Stimulated activated naive CD8-positive, alpha-beta T cell treated with anti-CD3 and anti-CD28 coated beads, Interleukin-15, Interleukin-2, amounts not matched to agents 100 U/mL and 50 U/mL, for 24 hours (primary cell): Measurements from ENCODE around the gene IGFBP2.
"Not testable (repeated sequence)": the region's sequence is repeated elsewhere in the genome, so short reads cannot be mapped to it uniquely, and the experiment has no call there.

ENCODE experiments used
- ATAC-seq: fragments of 150-1000 bp; cut with Tn5 transposase; one replicate; pipeline ENCODE4 v1.10.0; 2021
- DNase-seq: peaks from one replicate; pipeline ENCODE4 v3.0.0; 2021

The IGFBP2 gene, protein sequence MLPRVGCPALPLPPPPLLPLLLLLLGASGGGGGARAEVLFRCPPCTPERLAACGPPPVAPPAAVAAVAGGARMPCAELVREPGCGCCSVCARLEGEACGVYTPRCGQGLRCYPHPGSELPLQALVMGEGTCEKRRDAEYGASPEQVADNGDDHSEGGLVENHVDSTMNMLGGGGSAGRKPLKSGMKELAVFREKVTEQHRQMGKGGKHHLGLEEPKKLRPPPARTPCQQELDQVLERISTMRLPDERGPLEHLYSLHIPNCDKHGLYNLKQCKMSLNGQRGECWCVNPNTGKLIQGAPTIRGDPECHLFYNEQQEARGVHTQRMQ

DNA sequence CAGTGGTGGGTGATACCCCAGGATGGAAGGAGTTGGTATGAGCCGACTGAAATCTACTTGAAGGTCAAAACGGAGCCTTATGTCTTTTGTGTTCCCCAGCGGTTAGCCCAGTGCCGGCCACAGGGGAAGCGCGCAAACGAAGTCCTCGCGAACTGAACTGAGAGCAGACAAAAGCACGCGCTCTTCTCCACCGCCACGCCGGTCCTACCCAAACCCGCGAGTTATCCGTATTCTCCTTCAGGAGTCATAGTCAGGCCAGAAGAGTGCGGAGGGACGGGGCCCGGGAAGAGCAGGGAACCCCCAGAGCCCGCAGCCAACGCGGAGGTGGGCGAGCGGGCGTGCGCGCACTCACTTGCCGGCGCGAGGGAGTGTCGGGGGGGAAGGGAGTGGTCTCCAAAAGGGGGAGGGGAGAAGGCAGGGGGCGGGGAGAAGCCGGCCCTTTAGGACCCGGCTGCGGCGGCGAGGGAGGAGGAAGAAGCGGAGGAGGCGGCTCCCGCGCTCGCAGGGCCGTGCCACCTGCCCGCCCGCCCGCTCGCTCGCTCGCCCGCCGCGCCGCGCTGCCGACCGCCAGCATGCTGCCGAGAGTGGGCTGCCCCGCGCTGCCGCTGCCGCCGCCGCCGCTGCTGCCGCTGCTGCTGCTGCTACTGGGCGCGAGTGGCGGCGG lies at the start of gene IGFBP2:
TSS of gene IGFBP2 (plus strand) at position 469 of the 664 bp plus-strand sequence. CDS start at position 573, 104 bp downstream.
- ATAC-seq (peak; percentile 58), DNase-seq (peak; percentile 63)

GRCh38 chr2:216583606-216584005 lies 49.6 kb upstream of the IGFBP2 start:
- no peak for DNase-seq
- no peak for ATAC-seq

- ATAC-seq (no peak), DNase-seq (no peak)
Measured at GRCh38 chr2:216584112-216584511, 49.1 kb upstream of the IGFBP2 start.

DNA sequence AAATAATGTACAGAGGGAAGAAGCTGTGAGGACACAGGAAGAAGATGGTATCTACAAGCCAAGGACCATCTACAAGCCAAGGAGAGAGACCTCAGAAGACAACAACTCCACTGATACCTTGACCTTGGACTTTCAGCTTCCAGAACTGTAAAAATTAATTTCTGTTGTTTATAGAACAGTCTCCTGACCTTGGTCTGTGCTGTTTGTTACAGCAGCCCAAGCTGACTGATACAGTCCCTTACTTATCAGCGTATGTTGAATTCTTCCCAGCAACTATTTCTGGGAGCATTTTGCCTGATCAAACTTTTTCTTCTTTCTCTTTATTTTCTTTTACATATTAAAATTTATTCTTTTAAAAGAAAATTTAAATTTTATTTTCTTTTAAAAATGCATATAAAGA lies 47.8 kb upstream of the IGFBP2 start:
- ATAC-seq (no peak), DNase-seq (no peak)

GRCh38 chr2:216588861-216589710 lies 44.1 kb upstream of the IGFBP2 start:
- DNase-seq (no peak), ATAC-seq (no peak)

GRCh38 chr2:216589791-216590190 lies 43.4 kb upstream of the IGFBP2 start:
- DNase-seq (no peak), ATAC-seq (no peak)

- ATAC-seq (no peak), DNase-seq (no peak)
Measured at GRCh38 chr2:216590780-216591179, 42.4 kb upstream of the IGFBP2 start.

DNA sequence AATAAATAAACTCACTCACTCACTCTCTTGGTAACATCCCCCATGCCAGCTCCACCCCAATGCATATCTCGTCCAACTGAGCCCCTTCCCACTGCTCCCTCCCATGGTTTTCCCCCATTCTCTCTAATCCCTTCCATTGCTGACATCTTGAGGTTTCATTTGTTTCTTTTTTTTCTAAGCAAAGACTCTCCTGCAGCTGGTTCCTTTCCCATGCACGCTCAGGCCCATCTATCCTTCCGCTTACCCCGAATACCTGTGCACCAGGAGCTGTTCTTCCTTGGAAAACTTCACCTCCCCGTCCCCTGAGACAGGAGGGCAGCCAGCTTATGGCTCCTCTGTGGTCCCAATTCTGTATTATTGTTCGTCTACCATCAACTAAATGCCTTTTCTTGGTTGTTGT lies 41.7 kb upstream of the IGFBP2 start:
- ATAC-seq (no peak), DNase-seq (no peak)

DNA sequence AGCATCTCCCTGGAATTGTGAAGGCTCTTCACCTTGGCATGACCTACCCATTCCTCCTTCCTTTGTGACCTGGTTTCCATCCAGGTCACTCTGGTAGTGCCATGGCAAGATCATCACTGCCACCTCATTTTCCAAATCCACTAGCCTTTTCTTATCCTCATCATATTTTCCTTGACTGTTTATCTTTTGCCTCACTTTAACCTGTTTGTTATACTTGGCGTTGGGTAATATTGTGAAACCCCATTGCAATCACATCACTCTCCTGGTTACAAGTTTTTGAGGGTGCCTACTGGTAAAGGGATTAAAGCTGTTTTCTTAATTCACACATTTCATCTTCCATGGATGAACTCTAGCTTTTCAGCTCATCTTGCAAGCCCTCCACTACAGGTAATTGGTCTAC lies 39.1 kb upstream of the IGFBP2 start:
- ATAC-seq (no peak), DNase-seq (no peak)

- ATAC-seq (no peak), DNase-seq (no peak)
Measured at GRCh38 chr2:216596236-216596979, 36.8 kb upstream of the IGFBP2 start.

DNA sequence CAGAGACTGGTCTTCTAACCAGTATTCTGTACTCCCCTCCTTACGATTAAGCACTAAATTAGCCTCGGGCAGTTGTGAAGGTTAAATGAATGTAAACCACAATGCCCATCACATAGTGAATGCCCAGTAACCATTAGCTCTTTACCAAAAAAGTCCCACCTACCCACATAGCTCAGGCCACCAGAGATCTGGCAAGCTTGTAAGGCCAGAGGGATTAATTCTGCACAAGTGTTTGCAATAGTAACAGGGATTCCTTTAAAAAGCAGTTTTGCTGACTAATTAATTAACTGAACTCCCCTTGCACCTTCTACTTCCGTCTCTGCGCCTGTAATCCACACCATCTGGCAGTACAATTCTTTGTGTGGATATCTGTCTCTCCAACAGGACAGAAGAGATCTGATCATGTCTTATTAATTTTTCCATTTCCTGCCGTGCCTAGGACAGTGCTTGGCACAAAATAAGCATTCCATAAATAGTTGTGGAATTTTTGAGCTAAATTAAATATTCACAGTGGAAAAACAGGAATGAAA lies 36.2 kb upstream of the IGFBP2 start:
- DNase-seq: no peak
- ATAC-seq: no peak

DNA sequence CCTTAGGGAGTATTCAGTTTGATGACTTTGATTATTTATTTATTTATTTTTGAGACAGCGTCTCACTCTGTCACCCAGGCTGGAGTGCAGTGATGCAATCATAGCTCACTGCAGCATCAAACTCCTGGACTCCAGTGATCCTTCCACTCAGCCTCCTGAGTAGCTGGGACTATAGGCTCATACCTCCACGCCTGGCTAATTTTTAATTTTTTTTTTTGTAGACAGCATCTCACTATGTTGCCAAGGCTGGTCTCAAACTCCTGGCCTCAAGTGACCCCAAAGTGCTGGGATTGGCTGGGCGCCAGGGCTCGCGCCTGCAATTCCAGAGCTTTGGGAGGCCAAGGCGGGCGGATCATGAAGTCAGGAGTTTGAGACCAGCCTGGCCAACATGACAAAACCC lies 35.4 kb upstream of the IGFBP2 start:
- DNase-seq, ATAC-seq: not testable (repeated sequence)

- ATAC-seq (no peak), DNase-seq (no peak)
Measured at GRCh38 chr2:216601632-216602409, 31.4 kb upstream of the IGFBP2 start.

- DNase-seq (no peak), ATAC-seq (no peak)
Measured at GRCh38 chr2:216603010-216603883, 30.0 kb upstream of the IGFBP2 start.

DNA sequence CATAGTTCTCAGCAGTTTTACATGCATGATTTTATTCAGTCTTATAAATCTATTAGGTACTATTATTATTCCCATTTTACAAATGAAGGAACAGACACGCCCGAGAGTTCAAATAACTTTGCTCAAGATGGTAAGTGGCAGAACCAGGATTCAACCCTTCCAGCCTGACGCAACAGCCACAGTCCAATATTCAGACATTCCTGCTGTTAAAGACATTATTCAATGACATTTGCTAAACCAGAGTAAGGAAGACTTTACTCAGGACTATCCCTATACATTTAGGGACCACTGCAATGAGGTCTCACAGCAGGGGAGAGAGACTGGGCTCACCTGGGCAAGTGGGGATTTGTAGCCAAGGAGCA lies 29.4 kb upstream of the IGFBP2 start:
- DNase-seq (no peak), ATAC-seq (no peak)

GRCh38 chr2:216604458-216604857 lies 28.8 kb upstream of the IGFBP2 start:
- no peak for ATAC-seq

DNA sequence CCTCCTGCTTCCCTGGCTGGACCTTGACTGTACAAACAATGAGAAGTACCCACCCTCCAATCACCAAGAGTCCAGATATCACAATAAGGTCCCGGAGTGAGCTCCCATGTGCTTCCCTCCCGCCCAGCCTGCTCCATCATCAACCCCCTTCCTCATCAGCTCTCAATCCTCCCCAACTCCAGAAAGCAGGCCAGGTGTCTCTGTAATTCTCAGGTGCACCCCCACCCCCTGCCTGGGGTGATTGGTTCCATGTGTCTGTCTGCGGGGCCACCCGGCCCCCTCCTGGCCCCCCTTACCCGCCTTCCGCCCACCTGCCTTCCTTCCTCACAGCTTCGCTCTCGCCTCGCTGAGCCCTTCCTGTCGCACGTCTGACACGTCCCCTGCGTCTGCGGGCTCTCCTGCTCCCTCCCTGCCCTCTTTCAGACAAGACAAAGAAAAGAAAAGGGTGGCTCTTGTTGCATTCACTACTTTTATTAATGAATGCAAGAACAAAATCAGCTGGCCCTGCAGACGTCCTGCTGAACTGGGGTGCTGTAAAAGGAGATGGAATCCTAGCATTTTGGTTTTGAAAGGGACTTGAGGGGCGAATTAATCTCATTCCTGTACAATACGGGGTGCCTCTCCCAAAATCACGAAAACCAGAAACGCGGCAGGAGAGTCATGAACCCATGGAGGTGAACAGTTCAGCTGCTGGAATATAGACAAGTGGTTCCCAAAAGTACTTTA lies 26.5 kb upstream of the IGFBP2 start:
- DNase-seq (peak; percentile 90), ATAC-seq (peak; percentile 90)

More at GRCh38 chr2:216604458-216604857, 28.8 kb upstream of the IGFBP2 start:
- no peak for DNase-seq

GRCh38 chr2:216607277-216607560 lies 26.0 kb upstream of the IGFBP2 start:
- no peak for ATAC-seq
- no peak for DNase-seq

DNA sequence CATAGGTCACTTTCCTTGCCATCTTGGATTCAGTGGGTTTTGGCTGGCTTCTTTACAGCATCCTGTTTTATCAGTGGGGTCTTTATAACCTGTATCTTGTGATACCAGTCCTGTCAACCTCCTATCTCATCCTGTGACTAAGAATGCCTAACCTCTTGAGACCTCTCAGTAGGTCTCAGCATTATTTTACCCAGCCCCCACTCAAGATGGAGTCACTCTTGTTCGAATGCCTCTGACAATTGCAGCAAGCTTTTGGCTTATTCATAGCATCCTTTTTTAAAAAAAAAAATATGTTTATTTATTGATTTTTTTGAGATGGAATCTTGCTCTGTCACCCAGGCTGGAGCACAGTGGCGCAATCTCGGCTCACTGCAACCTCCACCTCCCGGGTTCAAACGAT lies 24.7 kb upstream of the IGFBP2 start:
- no peak for ATAC-seq
- no peak for DNase-seq
